OCI-LY1 (cell line): ENCODE data around the gene USP3.

Experiments used
- H2AFZ ChIP-seq: fragments of 200-600 bp; sonication (generic), shearing (Covaris generic); 2 replicates; pipeline ENCODE4 v1.6.0; 2014; ENCODE audit warnings: antibody characterized with exemption, mild to moderate bottlenecking, low read length
- H3F3A ChIP-seq: fragments of 200-600 bp; sonication (generic), shearing (Covaris generic); 2 replicates; pipeline ENCODE4 v1.6.0; 2014; ENCODE audit warnings: mild to moderate bottlenecking, antibody characterized with exemption, low read length, moderate library complexity; ENCODE audit not compliant: insufficient read depth
- H3K27ac ChIP-seq: fragments of 200-600 bp; sonication (generic); 2 replicates; pipeline ENCODE4 v1.5.1; 2014; ENCODE audit warnings: low read length, mixed run types, mild to moderate bottlenecking, low read depth; ENCODE audit not compliant: poor library complexity, severe bottlenecking
- H3K27me3 ChIP-seq: fragments of 200-600 bp; sonication (generic); 2 replicates; pipeline ENCODE4 v1.6.0; 2014; ENCODE audit warnings: antibody characterized with exemption, mild to moderate bottlenecking, low read length, moderate library complexity; ENCODE audit not compliant: insufficient read depth
- H3K36me3 ChIP-seq: fragments of 200-600 bp; sonication (generic); 2 replicates; pipeline ENCODE4 v1.6.1; 2014; ENCODE audit warnings: mild to moderate bottlenecking, antibody characterized with exemption, low read length, moderate library complexity, mixed read lengths; ENCODE audit not compliant: insufficient read depth
- H3K4me1 ChIP-seq: fragments of 200-600 bp; sonication (generic); 2 replicates; pipeline ENCODE4 v1.5.1; 2014; ENCODE audit warnings: mild to moderate bottlenecking, low read length, moderate library complexity; ENCODE audit not compliant: insufficient read depth, severe bottlenecking
- H3K4me2 ChIP-seq: fragments of 200-600 bp; sonication (generic), shearing (Covaris generic); 2 replicates; pipeline ENCODE4 v1.6.1; 2014; ENCODE audit warnings: low read length
- H3K4me3 ChIP-seq: fragments of 200-600 bp; sonication (generic); 2 replicates; pipeline ENCODE4 v1.5.1; 2014; ENCODE audit warnings: low read length, low read depth, mild to moderate bottlenecking, mixed read lengths; ENCODE audit not compliant: poor library complexity, severe bottlenecking
- H3K79me2 ChIP-seq: fragments of 200-600 bp; shearing (Covaris generic); 2 replicates; pipeline ENCODE4 v1.6.1; 2016; ENCODE audit warnings: mixed run types, low read length, mixed read lengths; ENCODE audit not compliant: insufficient read depth
- H3K9ac ChIP-seq: fragments of 200-600 bp; sonication (generic), shearing (Covaris generic); 2 replicates; pipeline ENCODE4 v1.6.1; 2014; ENCODE audit warnings: mild to moderate bottlenecking, low read length, mixed read lengths
- H3K9me2 ChIP-seq: fragments of 200-600 bp; sonication (generic), shearing (Covaris generic); 2 replicates; pipeline ENCODE4 v1.6.1; 2014; ENCODE audit warnings: low read depth, mild to moderate bottlenecking, low read length, mixed read lengths
- H3K9me3 ChIP-seq: fragments of 200-600 bp; shearing (Covaris generic); 2 replicates; pipeline ENCODE4 v1.6.1; 2014; ENCODE audit warnings: low read length, mixed read lengths
- H4K20me1 ChIP-seq: fragments of 200-600 bp; sonication (generic), shearing (Covaris generic); 2 replicates; pipeline ENCODE4 v1.6.0; 2016; ENCODE audit warnings: mild to moderate bottlenecking, low read length; ENCODE audit not compliant: insufficient read depth
- EZH2 ChIP-seq: fragments of 200-600 bp; sonication (generic), shearing (Covaris generic); IDR thresholded peaks from 2 replicates; pipeline ENCODE4 v1.8.0; 2017; ENCODE audit warnings: borderline replicate concordance, mixed run types, mild to moderate bottlenecking, antibody characterized with exemption, low read length, moderate library complexity, mixed read lengths
- TF ChIP-seq, protein P1 (sequence below): fragments of 200-600 bp; sonication (generic), shearing (Covaris generic); IDR thresholded peaks from 2 replicates; pipeline ENCODE4 v1.5.1; 2017; ENCODE audit warnings: mild to moderate bottlenecking, antibody characterized with exemption, low read length, moderate library complexity, mixed read lengths

USP3 gene

GRCh38 chr15:63513728-63514127 is 9.3 kb downstream of the USP3 start:
- no peak overlapping the region for H3K9ac ChIP-seq
- no peaks in the 10 kb centered on the region for H3F3A ChIP-seq
- no peak overlapping the region for H3K27ac ChIP-seq
- no peaks in the 10 kb centered on the region for H3K27me3 ChIP-seq
- peaks cover 2% of the 10 kb centered on the region; the same call in 1 of the 2 replicates for H4K20me1 ChIP-seq
- H3K9me2 ChIP-seq = no peaks in the 10 kb centered on the region
- TF ChIP-seq EZH2 = no peak
- TF ChIP-seq, protein P1, sequence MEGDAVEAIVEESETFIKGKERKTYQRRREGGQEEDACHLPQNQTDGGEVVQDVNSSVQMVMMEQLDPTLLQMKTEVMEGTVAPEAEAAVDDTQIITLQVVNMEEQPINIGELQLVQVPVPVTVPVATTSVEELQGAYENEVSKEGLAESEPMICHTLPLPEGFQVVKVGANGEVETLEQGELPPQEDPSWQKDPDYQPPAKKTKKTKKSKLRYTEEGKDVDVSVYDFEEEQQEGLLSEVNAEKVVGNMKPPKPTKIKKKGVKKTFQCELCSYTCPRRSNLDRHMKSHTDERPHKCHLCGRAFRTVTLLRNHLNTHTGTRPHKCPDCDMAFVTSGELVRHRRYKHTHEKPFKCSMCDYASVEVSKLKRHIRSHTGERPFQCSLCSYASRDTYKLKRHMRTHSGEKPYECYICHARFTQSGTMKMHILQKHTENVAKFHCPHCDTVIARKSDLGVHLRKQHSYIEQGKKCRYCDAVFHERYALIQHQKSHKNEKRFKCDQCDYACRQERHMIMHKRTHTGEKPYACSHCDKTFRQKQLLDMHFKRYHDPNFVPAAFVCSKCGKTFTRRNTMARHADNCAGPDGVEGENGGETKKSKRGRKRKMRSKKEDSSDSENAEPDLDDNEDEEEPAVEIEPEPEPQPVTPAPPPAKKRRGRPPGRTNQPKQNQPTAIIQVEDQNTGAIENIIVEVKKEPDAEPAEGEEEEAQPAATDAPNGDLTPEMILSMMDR = no peak
- no peaks in the 10 kb centered on the region for H3K9me3 ChIP-seq
- no peak overlapping the region for H2AFZ ChIP-seq
- H3K36me3 ChIP-seq = no peaks in the 10 kb centered on the region
- H3K79me2 ChIP-seq = peaks cover 100% of the 10 kb centered on the region
- no peak overlapping the region for H3K4me3 ChIP-seq
- H3K4me2 ChIP-seq = no peak overlapping the region
- H3K4me1 ChIP-seq = peaks cover 93% of the 10 kb centered on the region

- Histone ChIP-seq H3K9me3 (no peaks in the 10 kb centered on the region), H3K4me1 (peaks cover 85% of the 10 kb centered on the region), H2AFZ (no peak overlapping the region), H3K27ac (no peak overlapping the region), H3K9ac (no peak overlapping the region), H3K4me2 (peak overlapping the region; percentile 15; the same call in 1 of the 2 replicates), H4K20me1 (peaks cover 2% of the 10 kb centered on the region; the same call in 1 of the 2 replicates), H3F3A (no peaks in the 10 kb centered on the region), H3K27me3 (no peaks in the 10 kb centered on the region), H3K9me2 (no peaks in the 10 kb centered on the region), H3K4me3 (no peak overlapping the region), H3K36me3 (no peaks in the 10 kb centered on the region), H3K79me2 (peaks cover 100% of the 10 kb centered on the region)
- TF ChIP-seq, protein P1 = no peak
- no peak for TF ChIP-seq EZH2
Observed at GRCh38 chr15:63514531-63514943, 10.1 kb downstream of the USP3 start.

DNA sequence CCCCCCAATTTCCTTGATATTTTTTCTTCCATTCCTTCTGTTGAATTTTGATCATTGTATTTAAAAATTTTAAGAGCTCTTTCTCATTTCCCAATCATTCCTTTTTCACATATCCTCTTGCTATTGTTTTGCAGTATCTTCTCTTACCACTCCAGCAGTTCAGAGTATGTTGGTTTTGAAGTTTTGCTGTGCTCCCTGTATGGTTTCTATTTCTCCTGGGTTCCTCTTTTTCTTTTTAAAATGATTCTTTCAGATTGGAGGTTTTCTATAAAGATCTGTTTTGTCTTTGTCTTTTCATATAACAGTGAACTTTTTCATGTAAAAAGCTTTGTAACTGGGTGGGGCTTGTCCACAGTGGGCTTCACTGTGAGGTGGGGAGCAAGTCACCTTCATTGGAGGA is 12.8 kb downstream of the USP3 start:
- peak overlapping the region; percentile 13; the same call in 1 of the 2 replicates for H3K4me2 ChIP-seq
- no peak overlapping the region for H3K9ac ChIP-seq
- TF ChIP-seq, protein P1 = no peak
- no peak for TF ChIP-seq EZH2
- no peaks in the 10 kb centered on the region for H3K9me2 ChIP-seq
- H3K36me3 ChIP-seq = no peaks in the 10 kb centered on the region
- H3K27ac ChIP-seq = peak overlapping the region; percentile 4
- H3K9me3 ChIP-seq = no peaks in the 10 kb centered on the region
- H3K4me1 ChIP-seq = peaks cover 59% of the 10 kb centered on the region
- H4K20me1 ChIP-seq = no peaks in the 10 kb centered on the region; the same call in 1 of the 2 replicates
- H2AFZ ChIP-seq = no peak overlapping the region
- H3K79me2 ChIP-seq = peaks cover 100% of the 10 kb centered on the region
- no peak overlapping the region for H3K4me3 ChIP-seq
- no peaks in the 10 kb centered on the region for H3K27me3 ChIP-seq
- H3F3A ChIP-seq = no peaks in the 10 kb centered on the region
